NK-92 (cell line): ENCODE data around the gene PRKAA1.

Experiments used
- DNase-seq: peaks from one replicate; lab custom pipeline; 2025; ENCODE audit not compliant: unreplicated experiment; lab: John Stamatoyannopoulos, UW

PRKAA1 gene

GRCh38 chr5:40798012-40798800 is at the start of gene PRKAA1:
Gene PRKAA1 (minus strand): TSS chr5:40798374. CDS start chr5:40798189, 185 bp downstream.
- DNase-seq: peak; percentile 8

DNA sequence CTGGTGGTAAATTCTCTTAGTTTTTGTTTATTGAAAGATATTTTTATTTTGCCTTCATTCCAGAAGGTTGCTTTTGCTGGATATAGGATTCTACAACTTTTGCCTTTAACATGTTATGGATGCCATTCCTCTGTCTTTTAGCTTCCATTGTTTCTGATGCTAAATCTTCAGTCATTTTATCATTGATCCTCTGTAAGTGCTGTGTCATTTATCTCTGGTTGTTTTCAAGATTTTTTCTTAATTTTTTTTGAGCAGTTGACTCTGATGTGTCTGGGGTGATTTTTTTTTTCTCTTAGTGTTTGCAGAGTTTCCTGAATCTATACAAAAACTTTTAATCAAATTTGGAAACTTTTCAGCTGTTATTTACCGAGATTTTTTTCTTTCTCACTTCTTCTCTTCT is 49.4 kb upstream of the PRKAA1 start:
- DNase-seq: no peak

DNA sequence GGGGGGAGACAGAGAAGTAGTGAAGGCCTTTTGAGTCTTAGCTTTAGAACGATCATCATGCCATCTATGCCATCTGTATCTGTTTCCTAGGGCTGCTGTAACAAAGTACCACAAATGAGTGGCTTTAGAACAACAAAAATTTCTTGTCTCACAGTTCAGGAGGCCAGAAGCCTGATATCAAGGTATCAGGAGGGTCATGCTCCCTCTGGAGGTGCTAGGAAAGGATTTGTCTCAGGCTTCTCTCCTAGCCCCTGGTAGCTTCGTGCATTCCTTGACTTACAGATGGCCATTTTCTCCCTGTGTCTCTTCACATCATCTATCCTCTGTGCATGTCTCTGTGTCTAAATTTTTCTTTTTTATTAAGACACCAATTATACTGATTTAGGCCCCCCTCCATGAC is 48.2 kb upstream of the PRKAA1 start:
- DNase-seq: no peak

- DNase-seq: no peak
These were observed 46.4 kb upstream of the PRKAA1 start for GRCh38 chr5:40844565-40844964.

- DNase-seq: no peak
These were observed 44.2 kb upstream of the PRKAA1 start for GRCh38 chr5:40842351-40842750.

DNA sequence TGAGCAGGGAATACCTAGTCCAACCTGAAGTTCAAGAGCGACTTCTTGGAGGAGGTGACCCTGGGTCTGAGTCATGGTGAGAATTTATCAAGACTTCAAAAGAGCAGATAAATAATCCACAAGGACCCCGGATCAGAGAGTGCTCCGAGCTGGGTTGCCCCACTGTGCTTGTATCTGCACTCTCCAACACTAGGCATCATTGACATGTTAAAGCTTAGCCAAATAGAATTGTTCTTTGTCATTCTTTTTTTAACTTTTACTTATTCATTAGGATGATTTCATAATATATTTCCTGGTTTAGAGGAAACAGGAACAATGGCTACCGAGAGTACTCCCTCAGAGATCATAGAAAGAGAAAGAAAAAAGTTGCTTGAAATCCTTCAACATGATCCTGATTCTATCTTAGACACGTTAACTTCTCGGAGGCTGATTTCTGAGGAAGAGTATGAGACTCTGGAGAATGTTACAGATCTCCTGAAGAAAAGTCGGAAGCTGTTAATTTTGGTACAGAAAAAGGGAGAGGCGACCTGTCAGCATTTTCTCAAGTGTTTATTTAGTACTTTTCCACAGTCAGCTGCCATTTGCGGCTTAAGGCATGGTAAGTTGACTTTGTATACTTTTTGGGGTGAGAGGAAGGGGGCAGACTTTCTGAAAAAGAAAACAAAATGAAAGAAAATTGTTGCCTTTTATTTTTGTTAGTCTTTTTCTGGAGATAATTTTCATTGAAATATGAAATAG is 43.1 kb upstream of the PRKAA1 start, which contains the start of gene CARD6:
CARD6 (plus strand) TSS at position 300 of the 738 bp plus-strand sequence; CDS start at position 316, 16 bp downstream.
- DNase-seq: no peak

GRCh38 chr5:40838086-40838485 is 39.9 kb upstream of the PRKAA1 start:
- no peak for DNase-seq

DNA sequence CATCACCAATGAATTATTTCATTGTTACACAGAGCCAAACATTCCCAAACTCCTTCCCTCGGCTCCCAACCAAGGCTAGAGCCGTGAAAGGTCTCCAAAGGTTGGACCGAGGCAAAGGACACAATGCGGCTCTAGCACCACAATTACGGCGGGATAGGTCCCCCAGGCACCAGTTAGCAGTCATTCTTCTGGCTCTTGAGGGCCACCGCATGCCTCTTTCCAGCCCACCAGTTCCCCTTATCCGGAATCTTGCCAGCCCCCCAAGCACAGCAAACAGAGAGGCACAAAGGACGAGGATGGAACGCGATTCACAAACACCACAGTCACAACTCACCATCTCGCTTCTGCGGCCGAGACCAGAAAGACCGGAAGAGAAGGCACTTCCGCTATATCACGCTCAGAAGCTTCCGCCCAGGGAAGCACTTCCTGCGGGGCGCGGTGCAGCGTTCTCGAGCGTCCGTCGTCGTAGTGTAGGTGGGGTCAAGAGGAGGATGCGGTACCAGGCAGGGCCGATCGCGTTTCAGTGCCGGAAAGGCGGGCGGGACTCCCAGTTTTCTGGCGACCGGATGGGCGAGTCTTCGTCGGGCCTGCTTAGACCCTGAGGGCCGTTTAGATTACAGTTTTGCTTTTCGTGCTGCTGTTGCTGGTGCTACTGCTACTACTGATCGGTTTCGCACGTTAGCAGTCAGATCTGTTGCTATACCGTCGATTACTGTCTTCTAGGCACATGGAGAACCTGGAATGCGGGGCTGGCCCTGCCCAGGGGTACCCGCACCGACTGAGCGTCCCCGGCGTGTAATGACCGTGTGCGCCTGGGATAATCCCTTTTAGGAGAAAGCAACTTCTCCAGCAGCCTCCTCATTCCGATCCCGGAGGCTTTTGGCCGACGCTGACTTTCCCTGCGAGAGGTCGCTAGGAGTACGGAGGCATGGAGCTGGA is 36.9 kb upstream of the PRKAA1 start, which contains the start of gene RPL37:
RPL37 (minus strand) TSS at position 374 of the 939 bp plus-strand sequence; CDS start at position 337, 37 bp downstream.
- DNase-seq: peak; percentile 31

DNA sequence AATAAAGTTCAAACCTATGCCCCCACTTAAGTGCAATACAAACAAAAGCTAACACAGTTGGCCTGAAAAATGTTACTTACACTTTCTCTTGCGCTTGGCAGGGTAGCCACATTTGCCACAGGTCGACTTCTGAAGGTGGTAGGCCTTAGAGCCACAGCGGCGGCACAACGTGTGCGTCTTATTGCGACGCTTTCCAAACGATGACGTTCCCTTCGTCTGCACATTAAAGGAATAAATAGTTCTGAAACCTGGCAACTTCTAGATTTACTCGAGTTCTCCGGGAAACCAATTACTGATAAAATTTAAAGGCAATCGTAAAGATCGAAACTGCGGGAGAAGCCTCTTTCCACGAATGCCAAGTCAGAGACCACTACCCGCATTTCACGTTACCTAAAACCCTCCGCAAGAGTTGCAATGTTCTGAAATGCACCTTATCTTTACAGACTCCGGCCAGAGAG is 36.2 kb upstream of the PRKAA1 start:
- DNase-seq: no peak

DNA sequence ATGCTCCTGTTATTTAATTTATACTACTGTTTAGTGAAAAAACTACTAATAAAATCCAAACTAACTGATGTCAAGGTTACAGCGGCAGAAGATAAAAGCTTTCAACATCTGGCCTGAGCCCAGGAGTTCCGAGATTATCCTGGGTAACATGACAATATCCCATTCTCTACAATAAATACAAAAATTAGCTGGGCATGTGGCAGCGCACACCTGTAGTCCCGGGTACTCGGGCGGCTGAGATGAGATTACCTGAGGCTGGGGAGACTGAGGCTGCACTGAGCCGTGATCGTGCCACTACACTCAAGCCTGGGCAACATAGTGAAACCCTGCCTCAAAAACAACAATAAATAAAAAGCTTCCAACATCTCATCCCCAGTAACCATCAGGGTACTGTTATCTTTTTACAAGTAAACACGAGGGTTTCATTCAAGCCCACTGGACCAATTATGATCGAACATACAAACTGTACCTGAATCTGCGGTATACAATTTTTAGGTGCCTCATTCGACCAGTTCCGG is 35.6 kb upstream of the PRKAA1 start:
- DNase-seq: no peak

GRCh38 chr5:40832345-40832744 is 34.2 kb upstream of the PRKAA1 start:
- no peak for DNase-seq

DNA sequence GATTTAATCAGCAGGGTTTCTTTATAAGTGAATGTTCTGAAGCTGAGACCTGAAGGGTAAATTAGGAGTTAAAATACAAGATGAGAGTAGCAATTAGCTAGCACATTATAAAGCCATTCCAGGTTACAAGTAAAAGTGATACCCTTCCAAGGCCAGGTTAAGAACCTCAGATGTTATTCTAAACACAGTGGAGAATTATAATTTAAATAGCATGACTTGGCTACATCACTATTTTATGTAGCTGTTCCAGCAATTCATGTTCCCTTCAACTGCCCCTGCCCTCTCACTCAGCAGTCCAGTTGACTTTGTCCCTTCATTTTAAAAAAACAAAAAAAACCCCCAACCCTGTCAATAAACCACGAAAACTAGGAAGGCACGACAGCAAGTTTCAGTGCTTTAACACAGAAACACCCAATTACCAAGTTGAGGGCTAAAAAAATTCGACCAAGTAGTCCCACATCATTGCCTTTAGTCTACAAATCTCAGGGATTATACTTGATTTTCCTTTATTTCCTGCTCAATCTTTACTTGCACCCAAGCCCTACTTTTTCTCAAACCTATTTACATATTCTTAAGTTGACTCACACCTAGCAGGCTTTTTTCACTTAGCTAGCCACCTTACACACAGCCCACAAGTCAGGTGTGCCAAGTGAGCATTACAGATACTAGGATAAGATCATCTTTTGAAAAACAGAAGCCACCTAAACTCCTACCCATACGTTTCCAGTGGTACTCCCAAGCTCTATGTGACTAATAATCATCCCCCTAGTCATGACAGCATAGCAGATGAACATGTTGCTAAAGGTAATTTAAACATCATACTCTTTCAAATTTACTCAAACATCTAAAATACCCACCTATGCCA is 33.4 kb upstream of the PRKAA1 start:
- DNase-seq: no peak

GRCh38 chr5:40829748-40830533 is 31.8 kb upstream of the PRKAA1 start:
- DNase-seq: no peak

- no peak for DNase-seq
These were observed 30.8 kb upstream of the PRKAA1 start for GRCh38 chr5:40828690-40829661.

DNA sequence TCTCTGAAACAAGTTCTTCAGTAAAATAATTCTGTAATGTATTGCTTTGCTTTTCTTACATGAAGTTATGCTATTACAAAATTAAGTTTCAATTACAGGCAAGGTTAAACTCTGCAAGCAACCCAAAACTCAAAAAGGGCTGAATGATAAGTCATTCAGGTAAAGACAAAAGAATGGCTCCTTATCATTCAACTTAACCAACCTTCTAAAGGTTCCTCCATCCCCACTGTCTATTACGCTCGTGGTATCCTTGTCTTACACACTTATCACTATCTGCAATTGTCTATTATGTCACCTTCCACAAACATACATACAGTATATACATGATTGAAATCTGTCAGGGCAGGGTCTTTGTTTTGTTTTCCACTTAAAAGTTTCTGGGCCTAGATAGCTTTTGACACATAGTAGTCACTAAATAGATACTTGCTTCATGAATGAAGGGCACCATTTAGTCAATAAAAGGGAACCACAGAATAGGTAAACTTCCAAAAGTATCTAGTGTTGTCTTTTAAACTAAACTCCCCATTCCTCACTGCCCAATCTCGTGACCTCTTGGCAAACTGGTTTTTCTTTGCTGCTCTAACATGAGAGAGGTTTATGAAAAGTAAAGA is 30.0 kb upstream of the PRKAA1 start:
- no peak for DNase-seq

GRCh38 chr5:40827188-40827977 is 29.2 kb upstream of the PRKAA1 start:
- DNase-seq: no peak
